NCI-H510A (cell line): ENCODE results near the gene RARB.

Source experiments
- DNase-seq: peaks from one replicate; lab custom pipeline; 2025; lab: John Stamatoyannopoulos, UW

The RARB gene

GRCh38 chr3:25604107-25604805 lies 176.2 kb downstream of the RARB start:
- DNase-seq: no peak

GRCh38 chr3:25610167-25610566 lies 182.1 kb downstream of the RARB start:
- DNase-seq: no peak

GRCh38 chr3:25610779-25611178 lies 182.7 kb downstream of the RARB start:
- no peak for DNase-seq

- no peak for DNase-seq
Measured at GRCh38 chr3:25611193-25611592, 183.1 kb downstream of the RARB start.

GRCh38 chr3:25618028-25618427 lies 190.0 kb downstream of the RARB start:
- no peak for DNase-seq

GRCh38 chr3:25619382-25619781 lies 191.3 kb downstream of the RARB start:
- DNase-seq: no peak

- DNase-seq: no peak
Measured at GRCh38 chr3:25620493-25620892, 192.4 kb downstream of the RARB start.

GRCh38 chr3:25621087-25621486 lies 193.0 kb downstream of the RARB start:
- DNase-seq: no peak

- no peak for DNase-seq
Measured at GRCh38 chr3:25631989-25632388, 203.9 kb downstream of the RARB start.

GRCh38 chr3:25633919-25634318 lies 205.9 kb downstream of the RARB start:
- no peak for DNase-seq

GRCh38 chr3:25635038-25635437 lies 207.0 kb downstream of the RARB start:
- DNase-seq: no peak
